Endothelial cell of umbilical vein (primary cell): ENCODE data around the gene NACAD. TPM values are rescaled to one million over a fixed set of nuclear protein-coding genes. Genes with fewer than 3 reads are reported as not detected.

Experiments
- BruUV-seq: library from RNA; stranded (reverse); fragments of 400-500 nt; replicated peaks from 2 replicates; lab custom pipeline; 2021; lab: Mats Ljungman, UMichigan
- CTCF ChIA-PET: fragments of 300-600, 350-600 bp; sonication (Branson Sonifier 250); formaldehyde crosslinking; loops from one replicate; lab custom pipeline; 2021; ENCODE audit warnings: antibody characterized with exemption, inconsistent platforms; lab: Charles Lee
- POLR2A ChIA-PET: fragments of 300-600, 350-600 bp; sonication (Branson Sonifier 250); formaldehyde crosslinking; loops from one replicate; lab custom pipeline; 2021; ENCODE audit warnings: antibody characterized with exemption, inconsistent platforms; lab: Charles Lee
- DNase-seq: peaks from one replicate; pipeline ENCODE4 v3.0.0-alpha.2; 2011; ENCODE audit warnings: low read depth, low spot score
- FAIRE-seq: peaks from 2 replicates; lab custom pipeline; 2011; peaks lifted over from hg19 to GRCh38; lab: Jason Lieb, UNC
- H2AFZ ChIP-seq: 2 replicates; pipeline ENCODE4 v1.6.0; 2012; ENCODE audit warnings: low read depth, low read length, control low read depth, inconsistent platforms
- H3K27ac ChIP-seq: 2 replicates; pipeline ENCODE4 v1.5.1; 2011; ENCODE audit warnings: low read depth, mild to moderate bottlenecking, control low read depth, low read length, moderate library complexity; ENCODE audit not compliant: insufficient read depth
- H3K27me3 ChIP-seq, 2 experiments: 2 replicates each; pipeline versions ENCODE4 v1.6.0 to v1.6.1; 2011; ENCODE audit warnings: low read length in 2 of 2, mixed read lengths in 1 of 2; ENCODE audit not compliant: control insufficient read depth in 2 of 2, insufficient read depth in 2 of 2
- H3K36me3 ChIP-seq, 2 experiments: 2 replicates in 1 of 2; 3 replicates in 1 of 2; pipeline ENCODE4 v1.5.1; 2011; ENCODE audit warnings: low read length in 2 of 2, mild to moderate bottlenecking in 1 of 2, moderate library complexity in 1 of 2; ENCODE audit not compliant: control insufficient read depth in 2 of 2, insufficient read depth in 2 of 2; ENCODE audit errors: extremely low read depth in 1 of 2
- H3K4me1 ChIP-seq: 3 replicates; pipeline ENCODE4 v1.5.1; 2011; ENCODE audit warnings: mild to moderate bottlenecking, low read length; ENCODE audit not compliant: control insufficient read depth, insufficient read depth; ENCODE audit errors: extremely low read depth
- H3K4me2 ChIP-seq: 2 replicates; pipeline ENCODE4 v1.6.1; 2011; ENCODE audit warnings: low read length, control low read depth, mixed read lengths; ENCODE audit not compliant: insufficient read depth
- H3K4me3 ChIP-seq, 3 experiments: fragments of 200-600 bp in 1 of 3; sonication (generic), shearing (Covaris generic) in 1 of 3; replicated peaks in 1 of 3; 2 replicates each; pipeline ENCODE4 v1.5.1; 2011 to 2016; ENCODE audit warnings: control low read depth in 3 of 3, low read length in 3 of 3, mild to moderate bottlenecking in 2 of 3, inconsistent platforms in 1 of 3, low read depth in 1 of 3, moderate library complexity in 1 of 3; ENCODE audit not compliant: insufficient read depth in 1 of 3
- H3K79me2 ChIP-seq: 2 replicates; pipeline ENCODE4 v1.6.0; 2012; ENCODE audit warnings: low read length, inconsistent platforms; ENCODE audit not compliant: control insufficient read depth, insufficient read depth
- H3K9ac ChIP-seq: replicated peaks from 2 replicates; pipeline ENCODE3; 2011; ENCODE audit warnings: low read length, control low read depth; ENCODE audit not compliant: insufficient read depth; ENCODE audit errors: extremely low read depth
- H3K9me1 ChIP-seq: replicated peaks from 3 replicates; pipeline ENCODE4 v1.6.0; 2011; ENCODE audit warnings: mild to moderate bottlenecking, low read length; ENCODE audit not compliant: control insufficient read depth, insufficient read depth; ENCODE audit errors: extremely low read depth
- H3K9me3 ChIP-seq: replicated peaks from 2 replicates; pipeline ENCODE4 v1.5.1; 2012; ENCODE audit warnings: low read length, inconsistent platforms; ENCODE audit not compliant: control insufficient read depth, insufficient read depth
- H4K20me1 ChIP-seq: replicated peaks from 2 replicates; pipeline ENCODE3; 2011; ENCODE audit warnings: mild to moderate bottlenecking, low read length; ENCODE audit not compliant: control insufficient read depth, insufficient read depth; ENCODE audit errors: extremely low read depth
- EZH2 ChIP-seq: IDR thresholded peaks from 2 replicates; pipeline ENCODE4 v1.6.1; 2012; ENCODE audit warnings: borderline replicate concordance, low read depth, mild to moderate bottlenecking, moderate library complexity, low read length, inconsistent platforms; ENCODE audit not compliant: severe bottlenecking
- FOS ChIP-seq: IDR thresholded peaks from 2 replicates; pipeline ENCODE4 v1.6.1; 2011; ENCODE audit warnings: mild to moderate bottlenecking, low read length, moderate library complexity, borderline replicate concordance; ENCODE audit not compliant: insufficient read depth
- GATA2 ChIP-seq: IDR thresholded peaks from 2 replicates; pipeline ENCODE4 v1.7.0; 2011; ENCODE audit warnings: low read depth, mild to moderate bottlenecking, moderate library complexity, mixed read lengths, low read length; ENCODE audit not compliant: insufficient read length, insufficient read depth
- JUN ChIP-seq: IDR thresholded peaks from 2 replicates; pipeline ENCODE4 v1.6.1; 2011; ENCODE audit warnings: borderline replicate concordance, low read depth; ENCODE audit not compliant: insufficient read length, insufficient read depth
- MYC ChIP-seq: IDR thresholded peaks from one replicate; pipeline ENCODE4 v1.6.1; 2011; ENCODE audit warnings: mild to moderate bottlenecking, low read depth, low read length
- POLR2A ChIP-seq: IDR thresholded peaks from 2 replicates; pipeline ENCODE4 v1.6.1; 2012; ENCODE audit warnings: low read depth, mild to moderate bottlenecking, control low read depth, low read length
- POLR2AphosphoS5 ChIP-seq: IDR thresholded peaks from 2 replicates; pipeline ENCODE4 v1.6.1; 2012; ENCODE audit warnings: low read depth, mild to moderate bottlenecking, control low read depth, low read length, moderate library complexity; ENCODE audit not compliant: insufficient read depth
- dilution Hi-C: fragments of 300-500 bp; cut with MboI; formaldehyde crosslinking; loops from one replicate; pipeline ENCODE4 v1.15.0; 2019; ENCODE audit warnings: low sequenced_read_pairs; ENCODE audit not compliant: extremely low pct_ligation_motif_present
- intact Hi-C: fragments of 100-400 bp; cut with micrococcal nuclease; formaldehyde crosslinking; loops from one replicate; pipeline ENCODE4 v1.10.0; 2022
- polyA plus RNA-seq, 4 experiments: library from polyadenylated mRNA; depleted of rRNA in 3 of 4; stranded (reverse) in 3 of 4; unstranded in 1 of 4; fragments of >200 nt; gene quantifications; 2 replicates each; pipeline versions ENCODE4 v1.2.1 to v1.2.3, GENCODE V29; 2011 to 2012; ENCODE audit warnings: missing spikeins in 1 of 4
- total RNA-seq: library from RNA; stranded (reverse); gene quantifications from 2 replicates; pipeline ENCODE4 v1.2.3, GENCODE V29; 2021
- TF ChIP-seq, protein P1 (sequence below), 2 donors: IDR thresholded peaks; 1 replicate in 1 of 2; 2 replicates in 1 of 2; pipeline ENCODE4 v1.5.1; 2011; ENCODE audit warnings: low read length in 2 of 2, mild to moderate bottlenecking in 2 of 2, moderate library complexity in 2 of 2, control low read depth in 1 of 2, inconsistent platforms in 1 of 2, low read depth in 1 of 2; ENCODE audit not compliant: insufficient read depth in 1 of 2; ENCODE audit errors: extremely low read depth in 1 of 2
- TF ChIP-seq, protein P2 (sequence below): IDR thresholded peaks from 2 replicates; pipeline ENCODE4 v1.6.1; 2011; ENCODE audit not compliant: insufficient read depth, insufficient read length

Gene NACAD
- total and polyA plus RNA-seq, 2 donors (not counting 3 experiments of a cell fraction or from before 2014, with no cell fraction given) = 1.4 to 6.6 TPM

DNA sequence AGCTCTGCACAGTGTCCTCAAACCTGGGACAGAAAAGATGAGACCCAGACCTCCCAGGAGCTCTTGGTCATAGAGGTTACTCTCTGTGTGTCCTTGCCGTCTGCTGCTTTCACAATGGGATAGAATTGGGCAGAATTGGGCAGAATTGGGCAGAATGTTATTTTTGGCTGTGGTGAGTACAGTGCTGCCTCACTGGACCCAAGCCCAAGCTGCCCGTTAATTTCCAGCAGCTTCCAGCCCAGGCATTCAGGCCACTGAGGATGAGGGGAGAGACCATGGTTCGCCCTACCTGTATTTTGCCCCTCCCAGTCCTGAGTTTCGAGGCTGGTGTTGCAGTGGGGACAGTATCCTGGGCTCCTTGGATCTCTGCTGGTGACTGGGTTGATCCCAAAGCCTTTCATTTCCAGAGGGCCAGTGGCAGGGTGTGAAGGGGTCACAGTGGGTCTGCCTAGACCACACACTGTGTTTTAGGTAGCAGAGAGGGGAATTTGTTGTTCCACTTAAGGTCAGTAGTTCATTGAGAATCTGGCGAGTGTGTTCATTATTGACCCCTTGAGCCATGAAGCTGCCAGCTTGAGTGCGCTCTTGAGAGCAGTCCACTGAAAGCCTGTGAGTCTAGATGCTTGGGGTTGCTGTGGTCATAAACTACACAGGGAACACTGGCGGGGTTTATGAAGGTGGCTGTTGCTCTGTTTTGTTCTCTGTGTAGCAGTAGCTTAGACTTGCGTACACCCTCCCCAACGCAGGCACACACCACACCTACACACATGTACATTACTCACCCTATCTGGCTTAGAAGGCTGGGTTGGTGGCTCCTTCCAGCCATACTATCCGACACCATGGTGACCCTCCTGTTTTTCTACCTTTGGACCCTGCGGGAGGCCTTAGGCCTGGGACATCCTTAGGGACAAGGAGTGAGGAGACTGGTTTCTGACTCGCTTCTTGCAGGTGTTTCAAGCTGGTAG lies 23.5 kb downstream of the NACAD start:
- FAIRE-seq (no peak), DNase-seq (no peak)
- CTCF ChIA-PET = no interaction called here
- Histone ChIP-seq H3K27me3 (no peaks in the 10 kb centered on the region), H3K4me1 (no peaks in the 10 kb centered on the region), H3K9ac (no peak overlapping the region), H3K27ac (no peak overlapping the region), H3K9me3 (no peaks in the 10 kb centered on the region), H3K79me2 (peaks cover 13% of the 10 kb centered on the region), H3K36me3 (peaks cover 4 to 19% of the 10 kb centered on the region in 2 experiments), H2AFZ (no peak overlapping the region), H3K9me1 (no peaks in the 10 kb centered on the region), H3K4me2 (no peak overlapping the region), H3K4me3 (no peak overlapping the region), H4K20me1 (peaks cover 2% of the 10 kb centered on the region)
- POLR2A ChIA-PET = no interaction called here
- TF ChIP-seq POLR2AphosphoS5 (no peak), EZH2 (no peak), POLR2A (no peak), GATA2 (no peak), JUN (no peak), MYC (no peak), FOS (no peak)
- TF ChIP-seq, protein P1, sequence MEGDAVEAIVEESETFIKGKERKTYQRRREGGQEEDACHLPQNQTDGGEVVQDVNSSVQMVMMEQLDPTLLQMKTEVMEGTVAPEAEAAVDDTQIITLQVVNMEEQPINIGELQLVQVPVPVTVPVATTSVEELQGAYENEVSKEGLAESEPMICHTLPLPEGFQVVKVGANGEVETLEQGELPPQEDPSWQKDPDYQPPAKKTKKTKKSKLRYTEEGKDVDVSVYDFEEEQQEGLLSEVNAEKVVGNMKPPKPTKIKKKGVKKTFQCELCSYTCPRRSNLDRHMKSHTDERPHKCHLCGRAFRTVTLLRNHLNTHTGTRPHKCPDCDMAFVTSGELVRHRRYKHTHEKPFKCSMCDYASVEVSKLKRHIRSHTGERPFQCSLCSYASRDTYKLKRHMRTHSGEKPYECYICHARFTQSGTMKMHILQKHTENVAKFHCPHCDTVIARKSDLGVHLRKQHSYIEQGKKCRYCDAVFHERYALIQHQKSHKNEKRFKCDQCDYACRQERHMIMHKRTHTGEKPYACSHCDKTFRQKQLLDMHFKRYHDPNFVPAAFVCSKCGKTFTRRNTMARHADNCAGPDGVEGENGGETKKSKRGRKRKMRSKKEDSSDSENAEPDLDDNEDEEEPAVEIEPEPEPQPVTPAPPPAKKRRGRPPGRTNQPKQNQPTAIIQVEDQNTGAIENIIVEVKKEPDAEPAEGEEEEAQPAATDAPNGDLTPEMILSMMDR (IDR thresholded peaks at IDR 0.05; ENCODE audit: extremely low read depth in 1 of 2, insufficient read depth in 1 of 2, low read depth in 1 of 2, low read length in 2 of 2) = no peak
- TF ChIP-seq, protein P2, sequence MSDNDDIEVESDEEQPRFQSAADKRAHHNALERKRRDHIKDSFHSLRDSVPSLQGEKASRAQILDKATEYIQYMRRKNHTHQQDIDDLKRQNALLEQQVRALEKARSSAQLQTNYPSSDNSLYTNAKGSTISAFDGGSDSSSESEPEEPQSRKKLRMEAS = no peak
- intact Hi-C loops = no loop called here
- dilution Hi-C loops = no loop called here
- no TSS peak for BruUV-seq
